ENCODE data around the gene GFM1.

Gene GFM1

DNA sequence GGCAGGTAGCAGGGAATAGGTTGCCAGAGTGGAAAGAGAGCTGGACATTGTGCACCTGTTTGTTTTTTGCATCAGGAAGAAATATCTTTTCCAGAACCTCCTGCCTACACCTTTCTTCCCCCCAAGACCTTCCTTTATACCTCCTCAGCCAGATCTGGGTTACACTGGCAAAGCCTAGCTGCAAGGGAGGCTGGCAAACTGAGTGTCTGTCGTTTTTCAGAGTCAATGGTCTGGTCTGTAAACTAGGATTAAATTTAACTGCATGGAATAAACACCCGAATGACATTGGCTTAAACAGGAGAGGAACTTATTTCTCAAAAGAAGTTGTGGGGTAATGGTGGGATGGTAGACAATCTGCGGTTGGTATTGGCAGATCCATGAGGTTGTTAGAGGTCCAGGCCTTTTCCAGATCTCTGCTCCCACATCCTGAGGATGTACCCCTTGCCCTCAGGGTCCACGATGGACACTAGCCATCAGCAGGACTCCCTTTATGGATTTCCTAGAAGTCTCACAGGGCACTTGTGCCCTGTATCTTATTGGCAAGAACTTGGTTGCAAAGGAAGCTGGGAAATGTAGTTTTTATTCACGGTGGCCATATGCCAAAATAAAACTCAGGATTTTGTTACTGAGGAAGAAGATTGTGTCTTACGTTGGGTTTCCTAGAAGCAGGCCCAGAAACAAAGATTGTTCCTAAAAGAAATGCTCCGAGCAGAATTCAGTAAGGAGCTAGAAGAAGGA, 91.1 kb downstream of the GFM1 start:
- H3K27ac ChIP-seq: no peak overlapping the region
- TF ChIP-seq FOXP2 (optimal IDR thresholded peaks at IDR 0.05; ENCODE audit: control extremely low read depth, extremely low read length, insufficient read depth): no peak
- no peak for TF ChIP-seq POLR2AphosphoS5 (IDR thresholded peaks at IDR 0.05; ENCODE audit: borderline replicate concordance, low read depth, low read length)
- no peak for TF ChIP-seq EZH2 (IDR thresholded peaks at IDR 0.05)

DNA sequence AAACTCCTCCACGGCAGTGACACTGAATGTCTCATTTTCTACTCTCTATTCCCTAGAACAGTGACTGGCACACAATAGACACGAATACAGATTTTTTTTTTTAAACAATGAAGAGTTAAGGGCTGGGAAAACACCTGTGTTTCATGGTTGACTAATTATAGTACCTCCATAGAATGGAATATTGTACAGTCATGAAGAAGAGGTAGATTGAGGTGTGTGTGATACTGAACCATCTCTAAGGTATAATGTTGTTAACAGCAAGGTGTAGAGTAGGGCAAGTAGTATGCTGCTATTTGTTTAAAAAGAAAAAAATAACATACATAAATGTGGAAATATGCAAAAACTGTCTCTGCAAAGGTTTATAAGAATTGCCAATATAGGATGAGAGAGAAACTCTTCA, 93.1 kb downstream of the GFM1 start:
- Histone ChIP-seq H3K36me3 (ENCODE audit: insufficient read depth, low read length) (no peaks in the 10 kb centered on the region), H3K27ac (no peak overlapping the region), H3K9me3 (ENCODE audit: low read depth, low read length) (no peaks in the 10 kb centered on the region), H3K9ac (ENCODE audit: insufficient read length) (no peak overlapping the region), H3K4me3 (no peak overlapping the region)
- no peak for DNase-seq (ENCODE audit: low read depth, low spot score)
- TF ChIP-seq POLR2AphosphoS5 (IDR thresholded peaks at IDR 0.05; ENCODE audit: borderline replicate concordance, low read depth, low read length) (no peak), FOXP2 (optimal IDR thresholded peaks at IDR 0.05; ENCODE audit: control extremely low read depth, extremely low read length, insufficient read depth) (no peak), EZH2 (IDR thresholded peaks at IDR 0.05) (no peak)

More for the DNA sequence above, 91.1 kb downstream of the GFM1 start:
- Histone ChIP-seq H3K9me3 (ENCODE audit: low read depth, low read length) (no peaks in the 10 kb centered on the region), H3K9ac (ENCODE audit: insufficient read length) (no peak overlapping the region), H3K36me3 (ENCODE audit: insufficient read depth, low read length) (no peaks in the 10 kb centered on the region), H3K4me3 (no peak overlapping the region)
- no peak for DNase-seq (ENCODE audit: low read depth, low spot score)

DNA sequence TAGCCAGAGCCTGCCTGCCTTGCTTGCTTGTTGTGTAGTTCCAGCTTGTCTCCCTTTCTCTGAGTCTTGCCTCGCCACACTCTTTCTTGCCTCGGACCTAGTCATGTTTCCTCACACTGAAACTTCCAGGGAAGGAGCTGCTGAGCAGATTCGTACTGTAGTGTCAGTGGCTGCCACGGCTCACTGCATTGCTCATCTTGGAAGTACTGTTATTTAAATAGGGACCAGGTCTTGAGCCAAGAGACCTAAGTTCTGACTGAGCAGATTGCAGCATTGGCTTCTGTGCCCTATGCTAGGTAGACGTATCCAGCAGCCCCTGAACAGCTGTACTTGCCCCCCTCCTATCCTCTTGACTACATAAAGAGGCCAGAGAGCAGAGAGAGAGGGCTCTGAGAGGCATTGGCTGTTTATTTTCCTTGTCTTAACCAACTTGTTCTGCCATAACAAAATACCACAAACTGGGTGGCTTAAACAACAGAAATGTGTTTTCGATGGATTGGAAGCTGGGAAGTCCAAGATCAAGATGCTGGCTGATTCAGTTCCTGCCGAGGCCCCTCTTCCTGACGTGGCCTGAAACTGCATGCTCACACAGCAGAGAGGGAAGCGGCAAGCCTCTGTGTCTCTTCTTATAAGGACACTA, 93.8 kb downstream of the GFM1 start:
- Histone ChIP-seq H3K4me3 (no peak overlapping the region), H3K36me3 (ENCODE audit: insufficient read depth, low read length) (no peaks in the 10 kb centered on the region), H3K9ac (ENCODE audit: insufficient read length) (no peak overlapping the region), H3K9me3 (ENCODE audit: low read depth, low read length) (no peaks in the 10 kb centered on the region), H3K27ac (no peak overlapping the region)
- TF ChIP-seq POLR2AphosphoS5 (IDR thresholded peaks at IDR 0.05; ENCODE audit: borderline replicate concordance, low read depth, low read length) (no peak), EZH2 (IDR thresholded peaks at IDR 0.05) (no peak), FOXP2 (optimal IDR thresholded peaks at IDR 0.05; ENCODE audit: control extremely low read depth, extremely low read length, insufficient read depth) (no peak)
- no peak for DNase-seq (ENCODE audit: low read depth, low spot score)

DNA sequence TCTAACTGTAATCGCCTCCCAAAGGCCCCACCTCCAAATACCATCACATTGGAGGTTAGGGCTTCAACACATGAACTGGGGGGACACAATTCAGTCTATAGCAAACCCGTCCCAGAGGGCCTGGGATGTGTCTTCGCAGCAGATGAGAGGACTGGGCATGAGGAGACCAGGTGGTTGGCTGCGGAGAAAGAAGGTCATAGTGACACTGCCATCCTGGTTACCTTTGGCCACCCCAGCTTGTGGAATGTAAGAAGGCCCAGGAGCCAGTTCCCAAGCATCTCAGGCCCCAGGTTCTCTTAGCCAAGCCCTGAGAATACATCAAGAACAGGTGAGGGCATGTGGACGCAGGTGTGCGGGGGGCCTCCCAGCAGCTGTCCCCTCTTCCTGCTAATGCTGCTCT, 94.3 kb downstream of the GFM1 start:
- TF ChIP-seq EZH2 (IDR thresholded peaks at IDR 0.05): no peak
- no peak for TF ChIP-seq POLR2AphosphoS5 (IDR thresholded peaks at IDR 0.05; ENCODE audit: borderline replicate concordance, low read depth, low read length)
- no peak for TF ChIP-seq FOXP2 (optimal IDR thresholded peaks at IDR 0.05; ENCODE audit: control extremely low read depth, extremely low read length, insufficient read depth)
- H3K36me3 ChIP-seq (ENCODE audit: insufficient read depth, low read length): no peaks in the 10 kb centered on the region
- H3K9me3 ChIP-seq (ENCODE audit: low read depth, low read length): no peaks in the 10 kb centered on the region
- no peak overlapping the region for H3K9ac ChIP-seq (ENCODE audit: insufficient read length)
- DNase-seq (ENCODE audit: low read depth, low spot score): no peak
- H3K4me3 ChIP-seq: no peak overlapping the region
- H3K27ac ChIP-seq: no peak overlapping the region

DNA sequence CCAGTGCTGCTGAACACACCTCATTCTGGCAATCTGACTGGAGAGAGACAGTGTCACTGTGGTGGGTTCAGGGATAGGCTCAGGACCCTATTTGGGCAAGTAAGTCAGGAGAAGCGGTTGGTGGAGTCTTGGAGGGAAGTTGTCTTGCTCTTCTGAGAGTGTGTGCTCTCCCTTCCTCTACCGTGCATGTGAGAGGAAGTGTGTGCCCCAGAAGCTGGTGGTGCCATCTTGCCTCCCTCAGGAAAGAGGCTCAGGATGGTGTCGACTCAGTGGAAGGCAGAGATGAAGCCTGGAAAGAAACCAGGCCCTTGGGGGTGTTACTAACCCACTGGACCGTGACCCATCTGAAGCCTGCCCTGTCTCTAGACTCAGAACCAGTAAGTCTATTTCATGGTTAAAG, 94.8 kb downstream of the GFM1 start:
- no peak overlapping the region for H3K27ac ChIP-seq
- no peak overlapping the region for H3K9ac ChIP-seq (ENCODE audit: insufficient read length)
- no peak for TF ChIP-seq EZH2 (IDR thresholded peaks at IDR 0.05)
- TF ChIP-seq FOXP2 (optimal IDR thresholded peaks at IDR 0.05; ENCODE audit: control extremely low read depth, extremely low read length, insufficient read depth): no peak
- TF ChIP-seq POLR2AphosphoS5 (IDR thresholded peaks at IDR 0.05; ENCODE audit: borderline replicate concordance, low read depth, low read length): no peak
- H3K4me3 ChIP-seq: no peak overlapping the region
- DNase-seq (ENCODE audit: low read depth, low spot score): no peak
- no peaks in the 10 kb centered on the region for H3K9me3 ChIP-seq (ENCODE audit: low read depth, low read length)
- H3K36me3 ChIP-seq (ENCODE audit: insufficient read depth, low read length): no peaks in the 10 kb centered on the region

DNA sequence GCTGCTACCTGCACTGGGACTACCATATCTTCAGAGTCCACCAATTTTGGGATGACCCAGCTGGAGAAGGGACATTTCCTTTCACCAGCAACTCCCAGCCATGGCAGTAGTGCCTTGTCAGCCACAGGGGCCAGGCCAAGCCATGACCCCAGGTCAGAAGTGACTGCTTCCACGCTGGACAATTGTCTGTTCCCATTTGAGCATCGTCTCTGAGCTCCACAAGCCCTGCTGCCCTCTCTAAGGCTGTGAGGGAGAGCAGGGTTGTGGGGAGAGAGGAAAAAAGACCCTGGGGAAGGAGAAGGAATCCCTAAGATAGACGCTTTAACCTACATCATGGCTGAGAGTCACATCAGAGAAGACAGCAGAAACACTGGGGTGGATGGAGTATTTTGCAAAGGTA, 95.3 kb downstream of the GFM1 start:
- Histone ChIP-seq H3K9ac (ENCODE audit: insufficient read length) (no peak overlapping the region), H3K27ac (no peak overlapping the region), H3K9me3 (ENCODE audit: low read depth, low read length) (no peaks in the 10 kb centered on the region), H3K4me3 (no peak overlapping the region), H3K36me3 (ENCODE audit: insufficient read depth, low read length) (no peaks in the 10 kb centered on the region)
- TF ChIP-seq EZH2 (IDR thresholded peaks at IDR 0.05): no peak
- TF ChIP-seq FOXP2 (optimal IDR thresholded peaks at IDR 0.05; ENCODE audit: control extremely low read depth, extremely low read length, insufficient read depth): no peak
- TF ChIP-seq POLR2AphosphoS5 (IDR thresholded peaks at IDR 0.05; ENCODE audit: borderline replicate concordance, low read depth, low read length): no peak
- no peak for DNase-seq (ENCODE audit: low read depth, low spot score)

Data from SK-N-MC (cell line).